ENCODE data around the gene DIAPH2.

DIAPH2 gene

DNA sequence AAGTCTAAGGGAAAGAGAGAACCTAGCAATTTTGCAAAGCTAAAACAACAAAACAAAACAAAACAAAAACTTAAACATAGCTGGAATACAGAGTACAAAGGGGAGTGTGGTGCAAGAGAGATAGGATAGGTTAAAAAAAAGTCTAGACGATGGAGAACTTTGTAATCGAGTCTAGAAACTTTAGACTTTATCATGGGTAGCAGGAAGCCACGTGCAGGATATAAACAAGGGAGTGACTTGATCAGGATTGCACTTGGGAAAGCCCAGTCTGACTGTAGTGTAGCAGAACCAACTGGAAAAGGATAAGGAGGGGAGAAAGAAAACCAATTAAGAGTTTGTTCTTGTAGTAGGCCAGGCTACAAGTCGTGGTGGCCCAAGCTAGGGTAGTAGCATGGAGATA lies 949.2 kb downstream of the DIAPH2 start:
- Histone ChIP-seq H3K4me2 (ENCODE audit: low read depth, low read length, poor library complexity, severe bottlenecking) (no peak overlapping the region), H3K9me3 (ENCODE audit: insufficient read depth, low read depth, low read length) (no peaks in the 10 kb centered on the region), H4K20me1 (ENCODE audit: insufficient read depth, low read length, poor library complexity, severe bottlenecking) (no peaks in the 10 kb centered on the region), H2AFZ (ENCODE audit: low read length) (no peak overlapping the region), H3F3A (ENCODE audit: low read depth) (no peaks in the 10 kb centered on the region), H3K79me2 (ENCODE audit: insufficient read depth, low read length) (no peaks in the 10 kb centered on the region), H3K36me3 (ENCODE audit: insufficient read depth, low read length) (no peaks in the 10 kb centered on the region), H3K9ac (ENCODE audit: low read depth, low read length, poor library complexity, severe bottlenecking) (no peak overlapping the region), H3K27me3 (ENCODE audit: insufficient read depth, low read length, poor library complexity, severe bottlenecking) (no peaks in the 10 kb centered on the region), H3K4me1 (ENCODE audit: insufficient read depth, low read length, poor library complexity, severe bottlenecking) (no peaks in the 10 kb centered on the region), H3K4me3 (ENCODE audit: low read length, poor library complexity, severe bottlenecking) (no peak overlapping the region), H3K9me2 (replicated peaks; ENCODE audit: low read depth, low read length) (no peaks in the 10 kb centered on the region)
- TF ChIP-seq EZH2phosphoT487 (IDR thresholded peaks at IDR 0.05; ENCODE audit: borderline replicate concordance): no peak
- TF ChIP-seq, protein P1, sequence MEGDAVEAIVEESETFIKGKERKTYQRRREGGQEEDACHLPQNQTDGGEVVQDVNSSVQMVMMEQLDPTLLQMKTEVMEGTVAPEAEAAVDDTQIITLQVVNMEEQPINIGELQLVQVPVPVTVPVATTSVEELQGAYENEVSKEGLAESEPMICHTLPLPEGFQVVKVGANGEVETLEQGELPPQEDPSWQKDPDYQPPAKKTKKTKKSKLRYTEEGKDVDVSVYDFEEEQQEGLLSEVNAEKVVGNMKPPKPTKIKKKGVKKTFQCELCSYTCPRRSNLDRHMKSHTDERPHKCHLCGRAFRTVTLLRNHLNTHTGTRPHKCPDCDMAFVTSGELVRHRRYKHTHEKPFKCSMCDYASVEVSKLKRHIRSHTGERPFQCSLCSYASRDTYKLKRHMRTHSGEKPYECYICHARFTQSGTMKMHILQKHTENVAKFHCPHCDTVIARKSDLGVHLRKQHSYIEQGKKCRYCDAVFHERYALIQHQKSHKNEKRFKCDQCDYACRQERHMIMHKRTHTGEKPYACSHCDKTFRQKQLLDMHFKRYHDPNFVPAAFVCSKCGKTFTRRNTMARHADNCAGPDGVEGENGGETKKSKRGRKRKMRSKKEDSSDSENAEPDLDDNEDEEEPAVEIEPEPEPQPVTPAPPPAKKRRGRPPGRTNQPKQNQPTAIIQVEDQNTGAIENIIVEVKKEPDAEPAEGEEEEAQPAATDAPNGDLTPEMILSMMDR (conservative IDR thresholded peaks at IDR 0.05; ENCODE audit: low read length): no peak

DNA sequence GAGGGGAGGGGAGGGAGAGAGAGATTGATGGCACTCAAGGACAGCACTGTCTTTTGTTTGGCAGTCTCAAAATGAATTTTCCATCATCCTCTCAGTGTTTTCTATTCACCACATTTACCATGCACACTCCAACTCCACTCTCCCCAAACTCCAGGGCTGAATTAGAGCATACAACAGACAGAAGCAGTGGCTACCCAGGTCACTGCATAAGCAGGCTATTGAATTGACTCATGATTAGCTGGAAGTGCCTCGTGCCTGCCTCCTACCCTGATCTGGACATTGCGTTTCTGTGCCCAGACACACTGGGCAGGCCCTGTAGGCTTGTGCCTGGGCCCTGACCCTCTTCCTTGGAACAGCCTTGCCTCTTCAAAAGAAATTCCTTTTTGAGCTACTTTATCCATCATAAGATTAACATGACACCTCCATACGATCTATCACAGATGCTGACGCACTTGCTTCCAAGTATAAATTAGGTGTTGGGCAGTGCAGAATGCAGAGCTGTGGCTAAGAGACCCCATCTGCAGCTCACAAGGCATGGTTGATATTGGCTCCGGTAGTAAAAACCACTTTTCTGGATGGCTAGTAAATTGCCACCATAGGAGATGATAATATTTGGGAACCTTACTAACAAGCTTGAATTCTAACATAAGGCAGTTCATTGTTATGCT lies 952.0 kb downstream of the DIAPH2 start:
- H3K4me1 ChIP-seq (ENCODE audit: insufficient read depth, low read length, poor library complexity, severe bottlenecking): no peaks in the 10 kb centered on the region
- no peaks in the 10 kb centered on the region for H4K20me1 ChIP-seq (ENCODE audit: insufficient read depth, low read length, poor library complexity, severe bottlenecking)
- H3K79me2 ChIP-seq (ENCODE audit: insufficient read depth, low read length): no peaks in the 10 kb centered on the region
- TF ChIP-seq, protein P1 (conservative IDR thresholded peaks at IDR 0.05; ENCODE audit: low read length): no peak
- no peak for TF ChIP-seq EZH2phosphoT487 (IDR thresholded peaks at IDR 0.05; ENCODE audit: borderline replicate concordance)
- H3K36me3 ChIP-seq (ENCODE audit: insufficient read depth, low read length): no peaks in the 10 kb centered on the region
- H2AFZ ChIP-seq (ENCODE audit: low read length): no peak overlapping the region
- H3K4me2 ChIP-seq (ENCODE audit: low read depth, low read length, poor library complexity, severe bottlenecking): no peak overlapping the region
- no peaks in the 10 kb centered on the region for H3K27me3 ChIP-seq (ENCODE audit: insufficient read depth, low read length, poor library complexity, severe bottlenecking)
- no peaks in the 10 kb centered on the region for H3K9me3 ChIP-seq (ENCODE audit: insufficient read depth, low read depth, low read length)
- no peaks in the 10 kb centered on the region for H3F3A ChIP-seq (ENCODE audit: low read depth)
- H3K4me3 ChIP-seq (ENCODE audit: low read length, poor library complexity, severe bottlenecking): no peak overlapping the region
- H3K9ac ChIP-seq (ENCODE audit: low read depth, low read length, poor library complexity, severe bottlenecking): no peak overlapping the region
- no peaks in the 10 kb centered on the region for H3K9me2 ChIP-seq (replicated peaks; ENCODE audit: low read depth, low read length)

GRCh38 chrX:97637289-97637688 lies 952.6 kb downstream of the DIAPH2 start:
- no peaks in the 10 kb centered on the region for H3K9me3 ChIP-seq (ENCODE audit: insufficient read depth, low read depth, low read length)
- no peaks in the 10 kb centered on the region for H3K79me2 ChIP-seq (ENCODE audit: insufficient read depth, low read length)
- no peaks in the 10 kb centered on the region for H3K27me3 ChIP-seq (ENCODE audit: insufficient read depth, low read length, poor library complexity, severe bottlenecking)
- no peak overlapping the region for H3K4me3 ChIP-seq (ENCODE audit: low read length, poor library complexity, severe bottlenecking)
- no peaks in the 10 kb centered on the region for H3K9me2 ChIP-seq (replicated peaks; ENCODE audit: low read depth, low read length)
- no peak for TF ChIP-seq EZH2phosphoT487 (IDR thresholded peaks at IDR 0.05; ENCODE audit: borderline replicate concordance)
- TF ChIP-seq, protein P1 (conservative IDR thresholded peaks at IDR 0.05; ENCODE audit: low read length): no peak
- no peak overlapping the region for H2AFZ ChIP-seq (ENCODE audit: low read length)
- H3K4me2 ChIP-seq (ENCODE audit: low read depth, low read length, poor library complexity, severe bottlenecking): no peak overlapping the region
- no peaks in the 10 kb centered on the region for H3K36me3 ChIP-seq (ENCODE audit: insufficient read depth, low read length)
- H3K4me1 ChIP-seq (ENCODE audit: insufficient read depth, low read length, poor library complexity, severe bottlenecking): no peaks in the 10 kb centered on the region
- no peaks in the 10 kb centered on the region for H4K20me1 ChIP-seq (ENCODE audit: insufficient read depth, low read length, poor library complexity, severe bottlenecking)
- H3K9ac ChIP-seq (ENCODE audit: low read depth, low read length, poor library complexity, severe bottlenecking): no peak overlapping the region
- no peaks in the 10 kb centered on the region for H3F3A ChIP-seq (ENCODE audit: low read depth)
